ENCODE data around the gene CRTC1. TPM values are rescaled to one million over a fixed set of nuclear protein-coding genes. Genes with fewer than 3 reads are reported as not detected.

CRTC1 gene
- total and polyA plus RNA-seq, 9 of the 15 experiments (the other 6 are each of a cell fraction or from before 2014, with no cell fraction given), result 0.25 to 3.8 (median 1.2) TPM; not detected in 2

DNA sequence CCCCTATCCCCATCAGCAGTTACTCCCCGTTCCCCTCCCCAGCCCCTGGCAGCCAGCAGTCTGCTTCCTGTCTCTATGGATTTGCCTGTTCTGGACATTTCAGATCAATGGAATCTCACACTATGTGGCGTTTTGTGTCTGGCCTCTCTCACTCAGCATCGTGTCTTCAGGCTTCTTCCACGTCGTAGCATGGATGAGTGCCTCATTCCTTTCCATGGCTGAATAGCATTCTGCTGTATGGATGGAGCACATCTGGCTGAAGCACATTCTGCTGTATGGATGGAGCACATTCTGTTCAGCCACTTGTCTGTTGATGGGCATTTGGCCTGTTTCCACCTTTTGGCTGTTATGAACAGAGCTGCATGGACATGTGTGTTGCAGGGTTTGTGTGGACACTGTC lies 29.5 kb downstream of the CRTC1 start:
- intact Hi-C loops (cut with micrococcal nuclease), result no loop called here
- ATAC-seq, result no peak

DNA sequence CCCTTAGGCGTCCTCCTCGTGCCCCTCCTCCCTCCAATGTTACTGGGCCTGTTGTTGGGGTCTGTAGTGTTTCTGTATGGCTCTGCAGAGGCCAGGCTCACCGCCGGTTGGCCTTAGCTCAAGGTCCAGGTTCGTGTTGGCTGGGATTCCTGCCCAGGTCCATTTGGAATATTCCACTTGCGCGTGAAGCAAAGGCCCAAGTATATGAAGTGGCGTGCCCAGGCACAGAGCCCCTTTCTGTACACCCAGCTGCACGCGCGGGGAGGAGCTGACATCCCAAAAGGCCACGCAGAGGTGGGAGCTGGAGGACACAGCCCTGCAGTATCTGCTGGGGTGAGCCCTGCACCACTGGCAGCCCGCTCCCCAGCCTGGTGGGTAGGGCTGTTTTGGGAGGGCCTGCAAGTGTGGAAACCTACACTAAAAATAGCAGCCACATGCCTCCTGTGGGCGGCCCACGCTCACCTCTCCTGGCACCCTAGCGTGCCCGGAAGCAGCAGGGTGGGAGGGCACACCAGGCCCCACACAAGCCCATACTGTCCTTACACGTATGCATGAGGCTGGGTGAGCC lies 30.2 kb downstream of the CRTC1 start:
- no peak overlapping the region for H3K4me2 ChIP-seq (ENCODE audit: insufficient read depth, low read length)
- H3K36me3 ChIP-seq (ENCODE audit: control insufficient read depth, insufficient read depth, low read length), result no peaks in the 10 kb centered on the region
- ChIA-PET POLR2A (interaction anchor here (0.6 kb wide), 2 partner anchors 10 to 22 kb away, joined by 3 read pairs; no protein-coding TSS in a partner anchor), CTCF (ENCODE audit: low intra/inter-chr PET ratio) (no interaction called here)
- no peak overlapping the region for H2AFZ ChIP-seq (ENCODE audit: low read depth, low read length)
- no peak overlapping the region for H3K27ac ChIP-seq (ENCODE audit: extremely low read depth, low read depth, low read length)
- WGBS (ENCODE audit: insufficient coverage, low coverage, missing lambda C conversion rate), result 79% methylated on average over 18 of the region's 18 CpGs
- in situ Hi-C loops (cut with MboI), result no loop called here
- no peaks in the 10 kb centered on the region for H3K79me2 ChIP-seq (ENCODE audit: control insufficient read depth, insufficient read depth, low read length)
- no peak overlapping the region for H3K4me3 ChIP-seq
- TF ChIP-seq, protein P1, sequence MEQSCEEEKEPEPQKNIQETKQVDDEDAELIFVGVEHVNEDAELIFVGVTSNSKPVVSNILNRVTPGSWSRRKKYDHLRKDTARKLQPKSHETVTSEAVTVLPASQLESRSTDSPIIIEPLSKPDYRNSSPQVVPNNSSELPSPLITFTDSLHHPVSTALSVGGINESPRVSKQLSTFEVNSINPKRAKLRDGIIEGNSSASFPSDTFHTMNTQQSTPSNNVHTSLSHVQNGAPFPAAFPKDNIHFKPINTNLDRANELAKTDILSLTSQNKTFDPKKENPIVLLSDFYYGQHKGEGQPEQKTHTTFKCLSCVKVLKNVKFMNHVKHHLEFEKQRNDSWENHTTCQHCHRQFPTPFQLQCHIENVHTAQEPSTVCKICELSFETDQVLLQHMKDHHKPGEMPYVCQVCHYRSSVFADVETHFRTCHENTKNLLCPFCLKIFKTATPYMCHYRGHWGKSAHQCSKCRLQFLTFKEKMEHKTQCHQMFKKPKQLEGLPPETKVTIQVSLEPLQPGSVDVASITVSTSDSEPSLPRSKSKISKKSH (CRISPR knock-in tag; IDR thresholded peaks at IDR 0.05), result no peak
- TF ChIP-seq ZBTB49 (CRISPR knock-in tag; IDR thresholded peaks at IDR 0.05; ENCODE audit: borderline replicate concordance), result no peak
- no peaks in the 10 kb centered on the region for H3K27me3 ChIP-seq (ENCODE audit: control insufficient read depth in 2 of 2, insufficient read depth in 2 of 2, low read length in 2 of 2)
- no peaks in the 10 kb centered on the region for H3K9me3 ChIP-seq (replicated peaks; ENCODE audit: control insufficient read depth, insufficient read depth, low read depth, low read length)
- DNase-seq (ENCODE audit: extremely low read depth in 1 of 4, low spot score in 3 of 4), result no peak
- peaks cover 2% of the 10 kb centered on the region for H3K9me1 ChIP-seq (ENCODE audit: control insufficient read depth, insufficient read depth, low read length)
- peaks cover 0 to 38% of the 10 kb centered on the region in 2 experiments; a peak in 2 of 5 replicates for H3K4me1 ChIP-seq (replicated peaks in 1 of 2; ENCODE audit: control insufficient read depth in 2 of 2, insufficient read depth in 2 of 2, low read length in 2 of 2)
- intact Hi-C loops (cut with micrococcal nuclease), result no loop called here
- no peak for ATAC-seq
- no peak overlapping the region for H3K9ac ChIP-seq (ENCODE audit: insufficient read depth in 1 of 2, low read depth in 2 of 2, low read length in 2 of 2)
- H4K20me1 ChIP-seq (replicated peaks; ENCODE audit: control insufficient read depth, insufficient read depth, low read length), result peaks cover 22% of the 10 kb centered on the region
- no peak for FAIRE-seq
- no TSS peak for BruUV-seq (replicated peaks)

More for the DNA sequence above, 29.5 kb downstream of the CRTC1 start:
- Histone ChIP-seq H3K4me1 (replicated peaks in 1 of 2; ENCODE audit: control insufficient read depth in 2 of 2, insufficient read depth in 2 of 2, low read length in 2 of 2) (peaks cover 0 to 41% of the 10 kb centered on the region in 2 experiments; a peak in 2 of 5 replicates), H3K36me3 (ENCODE audit: control insufficient read depth, insufficient read depth, low read length) (no peaks in the 10 kb centered on the region), H3K27ac (ENCODE audit: extremely low read depth, low read depth, low read length) (no peak overlapping the region), H3K4me2 (ENCODE audit: insufficient read depth, low read length) (no peak overlapping the region), H3K9ac (ENCODE audit: insufficient read depth in 1 of 2, low read depth in 2 of 2, low read length in 2 of 2) (no peak overlapping the region), H3K9me3 (replicated peaks; ENCODE audit: control insufficient read depth, insufficient read depth, low read depth, low read length) (no peaks in the 10 kb centered on the region), H4K20me1 (replicated peaks; ENCODE audit: control insufficient read depth, insufficient read depth, low read length) (peaks cover 27% of the 10 kb centered on the region), H2AFZ (ENCODE audit: low read depth, low read length) (no peak overlapping the region), H3K9me1 (ENCODE audit: control insufficient read depth, insufficient read depth, low read length) (peaks cover 2% of the 10 kb centered on the region), H3K79me2 (ENCODE audit: control insufficient read depth, insufficient read depth, low read length) (no peaks in the 10 kb centered on the region), H3K27me3 (ENCODE audit: control insufficient read depth in 2 of 2, insufficient read depth in 2 of 2, low read length in 2 of 2) (no peaks in the 10 kb centered on the region), H3K4me3 (no peak overlapping the region)
- ChIA-PET POLR2A (interaction anchor here (0.6 kb wide), 3 partner anchors 11 to 201 kb away, joined by 3 read pairs; no protein-coding TSS in a partner anchor), CTCF (ENCODE audit: low intra/inter-chr PET ratio) (no interaction called here)
- FAIRE-seq, result no peak
- in situ Hi-C loops (cut with MboI), result no loop called here
- DNase-seq (ENCODE audit: extremely low read depth in 1 of 4, low spot score in 3 of 4), result no peak
- WGBS (ENCODE audit: insufficient coverage, low coverage, missing lambda C conversion rate), result 36% methylated on average over 5 of the region's 5 CpGs
- no peak for TF ChIP-seq HMGN3 (IDR thresholded peaks at IDR 0.05; ENCODE audit: borderline replicate concordance, extremely low read depth, insufficient read length, low read depth, low read length)
- BruUV-seq (replicated peaks), result no TSS peak

Data from K562 (cell line).